Parathyroid adenoma (tissue), 2 donors: ENCODE data around the gene COMMD6.

Experiments used
- H2AFZ ChIP-seq: fragments of 300-600 bp; sonication (generic); one replicate; pipeline ENCODE4 v1.7.0; 2017; ENCODE audit warnings: antibody characterized with exemption, mild to moderate bottlenecking
- H3K27ac ChIP-seq: fragments of 300-600 bp; sonication (generic); one replicate; pipeline ENCODE4 v1.7.0; 2017
- H3K27me3 ChIP-seq: fragments of 300-600 bp; sonication (generic); one replicate; pipeline ENCODE4 v1.7.0; 2017; ENCODE audit warnings: low read length; ENCODE audit not compliant: control insufficient read depth, insufficient read depth
- H3K36me3 ChIP-seq: fragments of 300-600 bp; sonication (generic); one replicate; pipeline ENCODE4 v1.7.0; 2017; ENCODE audit warnings: low read length; ENCODE audit not compliant: control insufficient read depth, insufficient read depth
- H3K4me1 ChIP-seq: fragments of 300-600 bp; sonication (generic); one replicate; pipeline ENCODE4 v1.7.0; 2017; ENCODE audit warnings: control low read depth
- H3K4me2 ChIP-seq: fragments of 300-600 bp; sonication (generic); one replicate; pipeline ENCODE4 v1.7.0; 2017; ENCODE audit warnings: low read length
- H3K4me3 ChIP-seq: fragments of 300-600 bp; sonication (generic); one replicate; pipeline ENCODE4 v1.7.0; 2017; ENCODE audit warnings: low read depth, low read length
- H3K79me2 ChIP-seq: fragments of 300-600 bp; sonication (generic); one replicate; pipeline ENCODE4 v1.7.0; 2017; ENCODE audit warnings: control low read depth
- H3K9ac ChIP-seq: fragments of 300-600 bp; sonication (generic); one replicate; pipeline ENCODE4 v1.7.0; 2017; ENCODE audit warnings: mild to moderate bottlenecking
- H3K9me3 ChIP-seq: fragments of 300-600 bp; sonication (generic); one replicate; pipeline ENCODE4 v1.7.0; 2017; ENCODE audit warnings: low read length; ENCODE audit not compliant: control insufficient read depth
- TF ChIP-seq, protein P1 (sequence below): fragments of 300-600 bp; sonication (generic); IDR thresholded peaks from one replicate; pipeline ENCODE4 v1.7.0; 2017; ENCODE audit warnings: antibody characterized with exemption, mild to moderate bottlenecking
- donor health status: primary hyperparathyroidism.

The COMMD6 gene

DNA sequence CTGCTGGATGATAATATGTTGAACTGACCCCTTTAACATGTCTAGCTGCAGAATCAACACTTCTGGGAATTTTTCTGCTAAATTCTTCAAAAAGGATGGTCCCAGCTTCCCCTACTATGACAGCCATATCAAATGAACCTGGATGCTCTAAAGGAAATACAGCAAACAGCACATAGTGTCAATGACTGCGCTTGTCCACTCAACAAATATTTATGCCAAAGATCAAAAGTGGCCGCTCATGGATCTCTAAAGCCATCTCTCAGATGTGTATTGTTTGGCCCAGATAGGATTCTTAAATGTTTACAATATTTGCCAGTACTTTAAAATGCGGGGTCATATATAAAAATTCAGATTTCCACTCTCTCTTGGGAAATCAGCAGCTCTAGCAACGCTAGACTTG, 59.0 kb downstream of the COMMD6 start:
- Histone ChIP-seq H3K27ac (no peak overlapping the region), H3K9me3 (no peaks in the 10 kb centered on the region), H3K4me2 (no peak overlapping the region), H3K9ac (no peak overlapping the region), H3K4me3 (no peak overlapping the region), H3K4me1 (no peaks in the 10 kb centered on the region), H3K27me3 (no peaks in the 10 kb centered on the region), H3K36me3 (no peaks in the 10 kb centered on the region), H3K79me2 (no peaks in the 10 kb centered on the region), H2AFZ (no peak overlapping the region)
- TF ChIP-seq, protein P1, sequence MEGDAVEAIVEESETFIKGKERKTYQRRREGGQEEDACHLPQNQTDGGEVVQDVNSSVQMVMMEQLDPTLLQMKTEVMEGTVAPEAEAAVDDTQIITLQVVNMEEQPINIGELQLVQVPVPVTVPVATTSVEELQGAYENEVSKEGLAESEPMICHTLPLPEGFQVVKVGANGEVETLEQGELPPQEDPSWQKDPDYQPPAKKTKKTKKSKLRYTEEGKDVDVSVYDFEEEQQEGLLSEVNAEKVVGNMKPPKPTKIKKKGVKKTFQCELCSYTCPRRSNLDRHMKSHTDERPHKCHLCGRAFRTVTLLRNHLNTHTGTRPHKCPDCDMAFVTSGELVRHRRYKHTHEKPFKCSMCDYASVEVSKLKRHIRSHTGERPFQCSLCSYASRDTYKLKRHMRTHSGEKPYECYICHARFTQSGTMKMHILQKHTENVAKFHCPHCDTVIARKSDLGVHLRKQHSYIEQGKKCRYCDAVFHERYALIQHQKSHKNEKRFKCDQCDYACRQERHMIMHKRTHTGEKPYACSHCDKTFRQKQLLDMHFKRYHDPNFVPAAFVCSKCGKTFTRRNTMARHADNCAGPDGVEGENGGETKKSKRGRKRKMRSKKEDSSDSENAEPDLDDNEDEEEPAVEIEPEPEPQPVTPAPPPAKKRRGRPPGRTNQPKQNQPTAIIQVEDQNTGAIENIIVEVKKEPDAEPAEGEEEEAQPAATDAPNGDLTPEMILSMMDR: no peak
